ENCODE measurements around the gene LGR6.
"Not testable (repeated sequence)": the region's sequence is repeated elsewhere in the genome, so short reads cannot be mapped to it uniquely, and the experiment has no call there.

The LGR6 gene

DNA sequence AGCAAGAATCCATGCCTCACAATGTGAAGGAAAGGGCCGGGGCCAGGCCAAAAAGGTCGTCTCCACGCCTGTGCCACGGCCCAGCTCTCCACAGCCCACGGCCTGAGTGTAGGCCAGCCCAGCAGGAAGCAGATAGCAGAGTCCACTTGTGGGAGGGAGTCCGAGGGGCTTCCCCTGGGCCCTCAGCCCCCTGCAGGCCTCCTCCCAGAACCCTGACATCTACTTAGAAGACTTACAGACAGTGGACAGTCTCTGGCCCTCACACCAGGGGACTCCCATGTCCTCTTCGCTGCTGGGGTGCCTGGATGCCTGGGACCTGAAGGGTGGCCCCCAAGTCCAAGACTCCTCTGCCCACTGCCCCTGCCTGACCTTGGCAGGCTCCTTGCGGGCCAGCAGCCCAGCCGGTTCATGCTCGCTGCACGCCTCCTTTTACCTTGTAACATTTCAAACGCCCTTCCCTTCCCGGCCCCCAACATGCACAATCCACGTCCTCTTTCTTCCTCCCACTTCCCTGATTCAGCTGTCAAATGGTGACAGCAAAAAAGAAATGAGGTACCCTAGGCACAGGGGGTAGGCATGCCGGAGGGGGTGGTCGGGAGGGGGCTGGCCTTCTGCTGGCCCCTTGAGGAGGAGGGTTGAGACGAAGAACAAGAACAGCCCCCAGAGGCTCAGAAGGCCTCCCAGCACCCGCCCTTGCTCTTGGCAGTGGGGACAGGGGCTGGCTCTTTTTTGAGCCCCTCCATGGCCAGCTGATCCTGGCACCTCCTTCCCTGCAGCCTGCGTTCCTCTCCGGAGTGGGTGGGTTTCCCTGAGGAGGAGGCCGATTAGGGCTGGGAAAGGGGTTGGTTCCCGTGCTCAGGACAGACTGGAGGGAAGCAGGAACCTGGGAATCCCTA, 32.2 kb upstream of the LGR6 start:
- DNase-seq, result no peak

GRCh38 chr1:202162047-202162417, 31.6 kb upstream of the LGR6 start:
- peak; percentile 38 for DNase-seq

DNA sequence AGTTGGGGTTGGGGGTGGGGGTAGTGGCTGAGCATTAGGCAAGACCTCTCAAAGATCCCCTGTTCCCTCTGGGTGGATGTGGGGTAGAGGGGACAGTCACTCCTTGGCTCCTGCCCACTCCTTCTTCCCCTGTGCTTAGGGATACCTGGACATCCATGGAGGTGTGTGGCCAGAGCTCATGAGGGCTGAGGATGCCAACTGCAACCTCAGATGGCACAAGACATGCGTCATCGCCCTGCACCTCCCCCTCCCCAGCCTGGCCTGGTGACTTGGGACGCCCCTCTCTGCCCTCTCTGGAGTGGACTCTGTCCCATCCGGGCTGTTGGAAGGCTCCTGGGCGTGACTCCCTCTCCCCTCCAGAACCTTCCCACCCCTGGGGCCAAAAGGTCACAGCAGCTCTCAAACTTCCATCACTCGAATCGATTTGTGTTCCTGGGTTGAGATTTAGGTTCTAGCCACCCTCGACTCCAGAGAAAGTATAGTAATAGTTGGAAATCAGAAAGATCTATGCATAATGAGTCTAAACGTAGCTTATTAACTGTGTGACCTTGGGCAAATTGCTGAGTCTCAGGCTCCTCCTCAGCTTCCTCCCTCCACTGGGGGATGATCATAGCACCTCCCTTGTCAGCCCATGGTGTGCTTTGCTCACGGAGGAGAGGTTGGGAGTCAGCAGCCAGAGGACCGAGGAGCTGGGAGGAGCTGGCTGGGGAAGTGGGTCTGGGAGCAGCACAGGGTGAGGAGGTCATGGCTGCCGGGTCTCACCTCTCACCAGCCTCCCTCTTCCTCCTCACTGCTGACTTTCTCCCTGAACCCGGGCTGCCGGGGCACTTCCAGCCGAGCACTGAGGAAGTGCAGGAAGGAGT, 30.9 kb upstream of the LGR6 start:
- no peak for DNase-seq

- no peak for DNase-seq
These were observed 30.0 kb upstream of the LGR6 start for GRCh38 chr1:202163281-202164270.

DNA sequence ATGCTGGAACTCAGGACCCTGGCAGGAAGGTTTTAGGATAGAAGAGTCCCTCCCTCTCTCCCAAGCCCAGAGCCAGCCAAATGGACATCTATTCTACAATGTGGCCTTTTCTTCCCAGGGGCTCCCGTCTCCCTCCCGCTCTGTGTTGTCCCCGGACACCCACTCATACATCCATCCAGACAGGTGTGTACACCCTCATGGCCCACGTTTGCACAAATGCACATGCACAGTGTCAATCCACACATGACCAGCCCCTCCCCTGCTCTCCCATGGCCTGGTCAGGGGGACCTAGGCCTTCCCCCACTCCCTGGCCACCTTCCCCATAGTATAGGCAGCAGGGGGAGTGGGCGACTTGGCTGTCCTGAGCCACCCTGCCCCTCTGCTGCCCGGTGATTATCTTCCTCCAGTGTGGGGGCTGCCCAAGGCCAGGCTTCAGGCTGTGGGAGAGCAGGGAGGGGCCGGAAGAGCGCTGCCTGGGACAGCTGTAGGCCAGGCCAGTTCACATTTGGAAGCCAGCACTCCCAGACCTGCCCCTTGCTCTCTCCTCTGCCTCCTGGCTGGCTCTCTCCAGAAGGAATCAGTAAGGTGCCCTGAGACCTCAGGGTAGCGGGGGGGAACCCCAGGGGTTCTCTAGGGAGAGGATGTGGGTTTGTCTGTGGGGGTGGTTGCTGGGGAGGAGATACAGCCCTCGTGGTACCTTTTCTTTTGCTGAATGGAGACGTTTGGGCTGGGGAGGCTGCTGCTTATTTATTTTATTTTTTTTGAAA, 29.1 kb upstream of the LGR6 start:
- peak; percentile 57 for DNase-seq

DNA sequence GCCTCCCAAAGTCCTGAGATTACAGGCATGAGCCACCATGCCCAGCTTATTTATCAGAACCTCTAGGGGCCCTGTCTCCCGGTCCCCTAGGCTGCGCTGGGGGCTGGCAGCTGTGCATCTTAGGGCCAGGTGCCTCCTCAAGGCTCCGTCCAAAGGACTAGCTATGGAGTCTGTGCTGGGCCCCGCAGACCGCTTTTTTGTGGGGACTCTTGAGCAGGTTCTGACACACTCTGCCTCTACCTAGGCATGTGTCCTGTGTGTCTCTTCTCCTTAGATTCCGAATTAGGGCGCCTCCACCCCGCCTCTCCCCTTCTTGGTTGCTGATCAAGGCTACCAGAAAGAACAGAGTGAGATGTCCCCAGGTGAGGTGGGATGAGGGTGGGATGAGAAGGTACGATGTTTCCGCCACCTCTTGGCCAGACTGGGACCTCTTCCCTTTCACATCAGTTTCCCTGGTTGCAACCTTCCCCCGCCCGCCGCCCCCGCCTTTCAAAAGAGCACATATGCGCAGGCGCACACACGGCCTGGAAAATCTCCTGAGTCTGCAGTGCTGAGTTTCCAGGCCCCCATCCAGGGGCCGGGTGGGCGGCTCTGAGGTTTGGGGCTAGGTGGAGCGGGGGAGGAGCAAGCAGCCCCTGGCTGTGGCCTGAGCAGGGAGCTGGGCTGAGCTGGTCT, 28.2 kb upstream of the LGR6 start:
- peak; percentile 57 for DNase-seq

DNA sequence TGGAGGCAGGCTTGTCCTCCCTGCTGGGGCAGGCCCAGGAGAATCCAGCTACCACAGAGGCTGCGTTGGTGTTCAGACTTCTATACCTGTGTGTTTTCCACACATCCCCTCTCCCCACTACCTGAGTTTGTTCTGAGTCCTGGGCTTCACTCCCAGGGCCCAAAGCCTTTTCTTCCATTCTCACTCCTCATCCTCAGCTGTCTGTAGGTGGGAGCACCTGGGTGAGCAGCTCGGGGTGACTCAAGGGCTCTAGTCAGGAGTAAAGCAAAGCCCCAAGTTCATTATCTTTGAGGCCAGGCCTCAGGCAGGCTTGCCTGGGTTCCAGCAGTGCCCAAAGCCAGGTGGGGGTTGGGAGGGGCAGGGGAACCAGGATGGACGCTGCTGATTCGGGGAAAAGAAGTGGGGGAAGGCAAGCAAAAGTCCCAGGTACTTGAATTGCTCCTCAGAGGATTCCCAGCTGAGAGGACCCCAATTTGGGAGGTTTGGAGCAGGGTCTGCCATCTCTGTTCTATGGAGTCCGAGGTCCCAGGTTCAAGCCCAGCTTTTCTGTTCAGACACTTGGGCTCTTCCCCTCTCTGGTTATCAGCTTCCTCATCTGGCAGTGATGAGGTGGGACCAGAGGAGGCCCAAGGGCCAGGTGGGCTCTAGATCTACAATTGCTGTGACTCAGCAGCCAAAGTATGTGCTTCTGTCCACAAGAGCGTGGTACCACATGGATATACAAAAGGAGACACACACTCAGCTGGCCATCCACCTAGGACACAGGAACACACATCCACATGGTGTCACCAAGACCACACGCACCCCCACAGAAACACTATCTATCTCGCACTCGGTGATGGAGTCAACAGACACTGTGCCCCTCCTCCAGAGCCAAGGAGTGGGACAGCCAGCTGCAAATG, 27.4 kb upstream of the LGR6 start:
- no peak for DNase-seq

DNA sequence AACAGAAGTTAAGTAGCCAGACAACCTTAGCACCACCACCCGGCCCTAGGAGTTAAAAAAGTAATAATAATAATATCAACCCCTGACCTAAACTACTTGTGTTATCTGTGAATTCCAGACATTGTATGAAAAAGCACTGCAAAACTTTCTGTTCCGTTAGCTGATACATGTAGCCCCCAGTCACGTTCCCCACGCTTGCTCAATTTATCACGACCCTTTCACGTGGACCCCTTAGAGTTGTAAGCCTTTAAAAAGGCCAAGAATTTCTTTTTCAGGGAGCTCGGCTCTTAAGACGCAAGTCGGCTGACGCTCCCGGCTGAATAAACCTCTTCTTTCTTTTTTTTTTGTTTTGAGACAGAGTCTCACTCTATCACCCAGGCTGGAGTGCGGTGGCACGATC, 26.5 kb upstream of the LGR6 start:
- DNase-seq, result not testable (repeated sequence)

GRCh38 chr1:202167708-202168415, 25.7 kb upstream of the LGR6 start:
- DNase-seq, result no peak

DNA sequence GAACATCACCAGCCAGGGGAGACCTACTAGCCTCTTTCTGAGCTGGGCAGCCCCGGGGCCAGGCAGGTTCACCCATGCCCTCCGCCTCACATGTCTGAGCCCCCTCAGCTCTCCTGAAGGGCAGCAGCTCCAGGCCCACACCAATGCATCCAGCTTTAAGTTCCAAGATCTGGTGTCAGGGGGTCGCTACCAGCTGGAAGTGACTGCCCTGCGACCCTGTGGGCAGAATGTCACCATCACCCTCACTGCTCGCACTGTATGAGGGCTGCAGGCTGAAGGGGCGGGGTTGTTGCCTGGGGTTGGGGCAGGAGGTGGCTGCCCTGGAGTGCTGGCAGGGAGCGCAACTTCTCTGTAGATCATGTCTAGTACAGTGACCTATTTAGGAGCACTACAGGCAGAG, 24.7 kb upstream of the LGR6 start:
- no peak for DNase-seq

- no peak for DNase-seq
These were observed 22.9 kb upstream of the LGR6 start for GRCh38 chr1:202170726-202171125.

- DNase-seq, result no peak
These were observed 22.1 kb upstream of the LGR6 start for GRCh38 chr1:202171292-202172014.

DNA sequence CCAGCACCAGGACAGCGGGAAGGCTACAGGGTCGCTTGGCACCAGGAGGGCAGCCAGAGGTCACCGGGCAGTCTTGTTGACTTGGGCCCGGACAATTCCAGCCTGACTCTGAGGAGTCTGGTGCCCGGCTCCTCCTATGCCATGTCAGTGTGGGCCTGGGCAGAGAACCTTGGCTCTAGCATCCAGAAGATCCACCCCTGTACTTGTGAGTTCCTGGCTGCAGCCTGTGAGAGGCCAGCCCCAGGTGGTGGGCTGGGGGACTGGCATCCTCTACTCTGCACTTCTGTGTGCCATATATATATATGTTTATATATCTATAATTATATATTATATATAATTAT, 21.6 kb upstream of the LGR6 start:
- no peak for DNase-seq

DNA sequence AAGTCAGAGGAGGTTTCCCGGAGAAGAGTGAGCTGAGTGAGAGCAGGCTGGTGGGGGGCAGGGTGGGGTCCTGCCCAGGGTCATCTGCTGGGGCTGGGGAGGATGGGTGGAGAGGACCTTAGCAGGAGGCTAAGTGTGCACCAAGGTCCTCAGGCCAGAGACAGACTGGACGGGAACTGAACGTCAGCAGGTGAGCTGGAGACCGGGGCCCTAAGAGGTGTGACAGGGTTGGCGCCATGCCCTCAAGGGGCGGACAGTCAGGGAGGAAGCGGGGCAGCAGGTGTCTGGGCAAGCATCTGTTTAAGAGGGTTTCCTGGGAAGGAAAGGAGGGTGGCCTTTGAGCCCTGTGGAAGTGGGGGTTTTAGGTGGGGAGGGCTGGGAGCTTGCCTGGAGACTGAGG, 19.6 kb upstream of the LGR6 start:
- no peak for DNase-seq

- DNase-seq, result no peak
These were observed 16.4 kb upstream of the LGR6 start for GRCh38 chr1:202176949-202177927.

DNA sequence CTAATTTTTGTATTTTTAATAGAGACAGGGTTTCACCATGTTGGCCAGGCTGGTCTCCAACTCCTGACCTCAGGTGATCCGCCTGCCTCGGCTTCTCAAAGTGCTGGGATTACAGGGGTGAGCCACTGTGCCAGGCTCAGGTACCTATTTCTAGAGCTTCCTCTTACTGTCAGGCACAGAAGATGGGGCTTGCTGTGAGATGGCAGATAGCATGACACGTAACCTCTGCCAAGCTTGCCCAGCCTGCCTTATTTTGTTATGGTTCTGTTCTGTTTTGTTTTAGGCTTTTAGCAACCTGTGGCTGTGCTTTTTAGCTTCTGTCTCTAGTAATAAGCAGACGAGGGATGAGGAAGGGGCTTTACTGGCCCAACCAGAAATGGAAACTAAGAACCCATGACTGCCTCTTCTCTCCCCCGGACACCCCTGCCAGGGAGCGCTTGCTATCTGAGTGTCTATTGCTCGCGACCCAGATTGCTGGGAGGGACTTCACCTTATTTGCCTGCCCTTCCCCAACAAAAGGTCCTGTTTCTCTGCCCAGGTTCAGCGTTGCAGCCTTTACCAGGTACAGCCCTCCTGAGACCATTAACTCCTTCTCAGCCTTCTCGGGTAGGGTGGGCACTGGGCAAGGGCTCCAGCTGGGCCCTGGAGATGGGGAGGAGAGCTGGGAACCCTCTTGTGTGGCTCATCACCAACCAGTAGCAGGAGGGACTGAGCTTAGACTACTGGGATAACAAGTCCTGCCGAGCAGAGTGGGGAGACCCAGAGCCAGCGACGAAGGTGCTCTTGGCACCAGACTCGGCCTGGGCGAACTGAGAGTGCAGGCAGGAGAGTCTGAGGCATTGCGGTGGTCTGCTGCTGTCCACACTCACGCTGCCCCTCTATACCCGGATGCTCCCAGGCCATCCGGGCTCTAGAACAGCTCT, 13.5 kb upstream of the LGR6 start:
- no peak for DNase-seq

DNA sequence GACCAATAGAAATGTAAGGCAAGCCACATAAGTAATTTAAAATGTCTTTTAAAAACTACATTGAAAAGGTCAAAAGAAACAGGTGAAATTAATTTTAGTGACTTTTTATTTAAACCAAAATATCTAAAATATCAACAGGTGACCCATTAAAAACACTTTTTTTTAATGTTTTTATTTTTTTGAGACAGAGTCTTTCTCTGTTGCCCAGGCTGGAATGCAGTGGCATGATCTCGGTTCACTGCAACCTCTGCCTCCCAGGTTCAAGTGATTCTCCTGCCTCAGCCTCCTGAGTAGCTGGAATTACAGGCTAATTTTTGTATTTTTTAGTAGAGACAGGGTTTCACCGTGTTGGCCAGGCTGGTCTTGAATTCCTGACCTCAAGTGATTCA, 12.9 kb upstream of the LGR6 start:
- DNase-seq, result not testable (repeated sequence)

All from stimulated activated CD4-positive, alpha-beta T cell treated with anti-CD3 and anti-CD28 coated beads, Interleukin-4, amount 100 ng/mL, for 1 hour (primary cell).